H1 (cell line): ENCODE measurements around the gene SRMS. TPM values are rescaled to one million over a fixed set of nuclear protein-coding genes. Genes with fewer than 3 reads are reported as not detected.

Experiments used
- CTCF ChIA-PET: fragments of 300-600 bp; sonication (Branson Sonifier 250); formaldehyde crosslinking; loops from one replicate; lab custom pipeline; 2021; ENCODE audit not compliant: partially characterized antibody; lab: Charles Lee
- POLR2A ChIA-PET: fragments of 300-600 bp; sonication (Branson Sonifier 250); formaldehyde crosslinking; loops from one replicate; lab custom pipeline; 2021; ENCODE audit warnings: inconsistent platforms; ENCODE audit not compliant: partially characterized antibody; lab: Charles Lee
- DNase-seq, 2 experiments: peaks; one replicate each; pipeline versions ENCODE4 v3.0.0 to v3.0.0-alpha.2; 2010 to 2022; ENCODE audit warnings: low spot score in 2 of 2, low read depth in 1 of 2, mixed read lengths in 1 of 2
- FAIRE-seq: peaks from 2 replicates; lab custom pipeline; 2011; peaks lifted over from hg19 to GRCh38; lab: Jason Lieb, UNC
- H2AFZ ChIP-seq: 2 replicates; pipeline ENCODE4 v1.8.1; 2012; ENCODE audit warnings: low read length, inconsistent platforms
- H2AK5ac ChIP-seq: 2 replicates; pipeline ENCODE4 v1.6.1; 2013; ENCODE audit warnings: low read depth, low read length
- H2BK120ac ChIP-seq: replicated peaks from 2 replicates; pipeline ENCODE3; 2013; ENCODE audit warnings: low read depth, low read length, inconsistent platforms
- H2BK12ac ChIP-seq: 2 replicates; pipeline ENCODE4 v1.6.1; 2013; ENCODE audit warnings: low read depth, low read length
- H2BK15ac ChIP-seq: 2 replicates; pipeline ENCODE4 v1.6.1; 2013; ENCODE audit warnings: low read length
- H2BK20ac ChIP-seq: 2 replicates; pipeline ENCODE4 v1.6.1; 2013; ENCODE audit warnings: low read length
- H2BK5ac ChIP-seq: 2 replicates; pipeline ENCODE4 v1.6.1; 2013; ENCODE audit warnings: low read depth, low read length
- H3K14ac ChIP-seq: 2 replicates; pipeline ENCODE4 v1.6.1; 2013; ENCODE audit warnings: inconsistent platforms; ENCODE audit not compliant: insufficient read length
- H3K18ac ChIP-seq: 2 replicates; pipeline ENCODE4 v1.6.1; 2013; ENCODE audit warnings: low read length; ENCODE audit errors: extremely low read depth
- H3K23ac ChIP-seq: 2 replicates; pipeline ENCODE4 v1.6.1; 2013; ENCODE audit warnings: inconsistent platforms; ENCODE audit not compliant: insufficient read length
- H3K23me2 ChIP-seq: 2 replicates; pipeline ENCODE4 v1.6.1; 2013; ENCODE audit warnings: low read depth, low read length
- H3K27ac ChIP-seq: 2 replicates; pipeline ENCODE4 v1.6.1; 2011; ENCODE audit warnings: low read depth, low read length, inconsistent platforms
- H3K27me3 ChIP-seq, 4 experiments: replicated peaks in 1 of 4; 1 replicate in 1 of 4; 2 replicates in 3 of 4; pipeline versions ENCODE4 v1.6.1 to v1.8.1; 2011 to 2013; ENCODE audit warnings: low read length in 3 of 4, mild to moderate bottlenecking in 3 of 4, inconsistent platforms in 2 of 4, mixed read lengths in 2 of 4, moderate library complexity in 1 of 4; ENCODE audit not compliant: control insufficient read depth in 3 of 4, insufficient read depth in 3 of 4; ENCODE audit errors: extremely low read depth in 1 of 4
- H3K36me3 ChIP-seq, 4 experiments: 2 replicates each; pipeline versions ENCODE4 v1.6.1 to v1.8.1; 2011 to 2013; ENCODE audit warnings: mild to moderate bottlenecking in 4 of 4, low read length in 3 of 4, moderate library complexity in 2 of 4, control low read depth in 1 of 4, inconsistent platforms in 1 of 4; ENCODE audit not compliant: insufficient read depth in 4 of 4, control insufficient read depth in 2 of 4
- H3K4ac ChIP-seq: replicated peaks from 2 replicates; pipeline ENCODE3; 2013; ENCODE audit warnings: low read length, low read depth, mixed read lengths, inconsistent platforms; ENCODE audit not compliant: insufficient read length
- H3K4me1 ChIP-seq, 4 experiments: replicated peaks in 1 of 4; 1 replicate in 1 of 4; 2 replicates in 3 of 4; pipeline versions ENCODE4 v1.6.1 to v1.8.1; 2011 to 2013; ENCODE audit warnings: low read length in 3 of 4, inconsistent platforms in 2 of 4, mixed read lengths in 1 of 4; ENCODE audit not compliant: insufficient read depth in 4 of 4, control insufficient read depth in 3 of 4
- H3K4me2 ChIP-seq, 2 experiments: 2 replicates each; pipeline versions ENCODE4 v1.6.1 to v1.8.1; 2011 to 2013; ENCODE audit warnings: low read depth in 2 of 2, low read length in 2 of 2, control low read depth in 1 of 2, inconsistent platforms in 1 of 2, mild to moderate bottlenecking in 1 of 2; ENCODE audit not compliant: insufficient read depth in 1 of 2
- H3K4me3 ChIP-seq, 4 experiments: fragments of 200-600, 300-600 bp in 1 of 4; sonication (generic), shearing (Covaris generic), sonication (Bioruptor Twin) in 1 of 4; 2 replicates each; pipeline versions ENCODE4 v1.5.1 to v1.8.1; 2011 to 2016; ENCODE audit warnings: low read length in 4 of 4, low read depth in 3 of 4, control low read depth in 2 of 4, inconsistent platforms in 2 of 4, mild to moderate bottlenecking in 2 of 4, mixed read lengths in 1 of 4, moderate library complexity in 1 of 4; ENCODE audit not compliant: insufficient read depth in 2 of 4; ENCODE audit errors: extremely low read depth in 1 of 4
- H3K56ac ChIP-seq: replicated peaks from 2 replicates; pipeline ENCODE3; 2013; ENCODE audit warnings: low read depth, mild to moderate bottlenecking, mixed read lengths, low read length, inconsistent platforms; ENCODE audit not compliant: insufficient read length
- H3K79me1 ChIP-seq: 2 replicates; pipeline ENCODE4 v1.6.1; 2013; ENCODE audit warnings: low read depth, low read length, control low read depth
- H3K79me2 ChIP-seq, 2 experiments: 2 replicates each; pipeline versions ENCODE4 v1.6.1 to v1.8.1; 2012 to 2013; ENCODE audit warnings: low read length in 2 of 2, mild to moderate bottlenecking in 2 of 2, inconsistent platforms in 1 of 2; ENCODE audit not compliant: insufficient read depth in 2 of 2, control insufficient read depth in 1 of 2
- H3K9ac ChIP-seq, 4 experiments: replicated peaks in 1 of 4; 1 replicate in 1 of 4; 2 replicates in 3 of 4; pipeline versions ENCODE4 v1.6.1 to v1.8.1; 2011 to 2013; ENCODE audit warnings: low read depth in 3 of 4, low read length in 3 of 4, control low read depth in 2 of 4, mild to moderate bottlenecking in 2 of 4, moderate library complexity in 2 of 4, inconsistent platforms in 1 of 4; ENCODE audit errors: extremely low read depth in 1 of 4
- H3K9me3 ChIP-seq, 2 experiments: 2 replicates each; pipeline versions ENCODE4 v1.6.1 to v1.8.1; 2012 to 2013; ENCODE audit warnings: mild to moderate bottlenecking in 2 of 2, moderate library complexity in 2 of 2, control low read depth in 1 of 2, inconsistent platforms in 1 of 2, low read depth in 1 of 2, low read length in 1 of 2, mixed read lengths in 1 of 2; ENCODE audit not compliant: insufficient read depth in 2 of 2
- H4K20me1 ChIP-seq, 2 experiments: replicated peaks in 1 of 2; 2 replicates each; pipeline versions ENCODE3 to v1.8.1; 2011 to 2013; ENCODE audit warnings: inconsistent platforms in 2 of 2, low read length in 2 of 2, mild to moderate bottlenecking in 1 of 2; ENCODE audit not compliant: insufficient read depth in 2 of 2, control insufficient read depth in 1 of 2
- H4K5ac ChIP-seq: 2 replicates; pipeline ENCODE4 v1.6.1; 2013; ENCODE audit warnings: low read length, low read depth, mixed read lengths, inconsistent platforms; ENCODE audit not compliant: insufficient read length
- H4K8ac ChIP-seq: 2 replicates; pipeline ENCODE4 v1.8.0; 2013; ENCODE audit warnings: mild to moderate bottlenecking, moderate library complexity, low read length, inconsistent platforms; ENCODE audit not compliant: insufficient read depth; ENCODE audit errors: extremely low read depth
- H4K91ac ChIP-seq: replicated peaks from 2 replicates; pipeline ENCODE3; 2013; ENCODE audit warnings: low read length, mixed read lengths, inconsistent platforms; ENCODE audit not compliant: insufficient read length
- EGR1 ChIP-seq: IDR thresholded peaks from 2 replicates; pipeline ENCODE4 v1.6.1; 2011; ENCODE audit warnings: low read depth, low read length, borderline replicate concordance
- EZH2 ChIP-seq: fragments of 200-600 bp; sonication (generic); IDR thresholded peaks from 2 replicates; pipeline ENCODE4 v1.7.1; 2012; ENCODE audit warnings: low read depth, mild to moderate bottlenecking, moderate library complexity, low read length, inconsistent platforms; ENCODE audit not compliant: severe bottlenecking
- MAFK ChIP-seq: IDR thresholded peaks from 2 replicates; pipeline ENCODE4 v1.6.1; 2012; ENCODE audit warnings: low read depth, mild to moderate bottlenecking, improper control_type of control experiment, low read length
- WGBS, 2 experiments: shearing (Covaris generic) in 1 of 2; methylation state at CpG; one replicate each; pipeline versions ENCODE4 v1.1.6 to v1.1.7; 2013 to 2015; ENCODE audit warnings: low lambda C conversion rate in 2 of 2, mixed read lengths in 2 of 2, inconsistent platforms in 1 of 2, low coverage in 1 of 2, missing lambda C conversion rate in 1 of 2; ENCODE audit not compliant: insufficient replicate concordance in 2 of 2, insufficient coverage in 1 of 2, insufficient read length in 1 of 2; ENCODE audit errors: extremely low coverage in 1 of 2, missing lambda C conversion rate in 1 of 2; 5-methylcytosine and 5-hydroxymethylcytosine counted together
- polyA plus RNA-seq, 7 experiments: library from polyadenylated mRNA; depleted of rRNA in 3 of 7; stranded (reverse) in 5 of 7; unstranded in 2 of 7; fragments of >200 nt in 5 of 7; fragments of 200-250 nt in 2 of 7; gene quantifications; 1 replicate in 5 of 7; 2 replicates in 1 of 7; 4 replicates in 1 of 7; pipeline versions ENCODE4 v1.2.1 to v1.2.3, GENCODE V29; 2011 to 2013; ENCODE audit warnings: missing spikeins in 2 of 7, mixed read lengths in 2 of 7
- total RNA-seq: library from RNA; stranded (reverse); fragmentation: NEBNext Ultra II Directional; extraction: Animal tissue kit (Norgen Biotek cat#: 25700); gene quantifications from 2 replicates; pipeline ENCODE4 v1.2.1, GENCODE V29; 2021

Gene SRMS
- total and polyA plus RNA-seq, 2 of the 8 experiments (the other 6 are each of a cell fraction or from before 2014, with no cell fraction given) = 0.39 to 0.76 TPM

DNA sequence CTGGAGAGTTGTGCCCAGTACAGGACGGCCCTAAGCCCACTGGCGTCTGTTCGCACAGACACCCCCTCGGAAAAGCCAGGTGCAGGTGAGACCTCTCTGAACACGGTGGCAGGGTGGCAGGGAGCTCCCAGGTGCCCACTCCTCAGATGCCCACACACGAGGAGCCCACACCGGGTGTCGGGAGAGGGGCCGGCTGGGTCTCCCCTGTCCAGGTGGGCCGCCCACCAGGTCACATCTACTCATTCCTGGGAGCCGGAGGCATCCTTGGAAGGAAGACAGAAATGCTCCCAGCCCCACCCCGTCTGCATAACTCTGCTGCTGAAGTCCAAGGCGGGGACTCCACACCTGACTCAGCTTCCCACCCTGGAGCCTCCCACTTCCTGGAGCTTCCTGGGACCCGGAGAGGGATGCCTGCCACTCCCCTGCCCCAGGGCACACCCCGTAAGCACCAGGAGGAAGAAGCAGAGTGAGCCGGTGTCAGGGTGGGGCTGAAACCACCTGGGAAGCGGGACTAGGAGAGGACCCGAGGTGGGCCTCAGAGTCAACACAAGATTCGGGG lies 2.5 kb downstream of the SRMS start:
- Histone ChIP-seq H3K79me2 (no peaks in the 10 kb centered on the region), H3K23me2 (no peaks in the 10 kb centered on the region), H3K18ac (no peak overlapping the region), H2BK12ac (no peak overlapping the region), H3K4me3 (no peak overlapping the region), H2BK5ac (no peak overlapping the region), H3K4me2 (no peak overlapping the region), H2BK20ac (no peak overlapping the region), H3K23ac (no peak overlapping the region), H4K5ac (no peak overlapping the region), H2AK5ac (no peak overlapping the region), H4K20me1 (no peaks in the 10 kb centered on the region), H2BK120ac (no peak overlapping the region), H3K4ac (no peak overlapping the region), H3K36me3 (no peaks in the 10 kb centered on the region), H3K56ac (no peak overlapping the region), H3K14ac (no peak overlapping the region), H3K27ac (no peak overlapping the region), H3K79me1 (no peaks in the 10 kb centered on the region), H4K8ac (no peak overlapping the region), H3K9me3 (no peaks in the 10 kb centered on the region), H3K9ac (no peak overlapping the region), H3K4me1 (peaks cover 0 to 20% (median 7%) of the 10 kb centered on the region in 4 experiments; a peak in 6 of 7 replicates), H2BK15ac (no peak overlapping the region), H2AFZ (no peak overlapping the region), H3K27me3 (no peaks in the 10 kb centered on the region), H4K91ac (no peak overlapping the region)
- CTCF ChIA-PET = interaction anchor here (0.6 to 1.2 kb wide), 4 partner anchors 48 to 429 kb away, joined by 3 read pairs; partner anchors contain the start of gene RTEL1
- no peak for TF ChIP-seq EZH2
- TF ChIP-seq EGR1 = no peak
- TF ChIP-seq MAFK = no peak
- POLR2A ChIA-PET = interaction anchor here (1.5 to 1.7 kb wide), 2 partner anchors 10 to 24 kb away, joined by 3 to 5 read pairs; no protein-coding TSS in a partner anchor
- DNase-seq = no peak
- 92% methylated on average over 16 of the region's 19 CpGs; no CpG with 5 or more reads in 1 of the 2 experiments for WGBS, 2 experiments
- no peak for FAIRE-seq
